ENCODE results near the gene DIAPH1.

The DIAPH1 gene

GRCh38 chr5:141640698-141641097, 21.9 kb upstream of the DIAPH1 start:
- DNase-seq (ENCODE audit: low spot score): no peak
- TF ChIP-seq CTCF (IDR thresholded peaks at IDR 0.05; ENCODE audit: borderline replicate concordance, control extremely low read depth, extremely low read depth, insufficient read depth, missing control alignments): no peak
- in situ Hi-C loops (cut with MboI; ENCODE audit: low sequenced_read_pairs, unreplicated experiment): no loop called here

GRCh38 chr5:141640051-141640415, 21.2 kb upstream of the DIAPH1 start:
- in situ Hi-C loops (cut with MboI; ENCODE audit: low sequenced_read_pairs, unreplicated experiment): no loop called here
- DNase-seq (ENCODE audit: low spot score): no peak
- TF ChIP-seq CTCF (IDR thresholded peaks at IDR 0.05; ENCODE audit: borderline replicate concordance, control extremely low read depth, extremely low read depth, insufficient read depth, missing control alignments): no peak

GRCh38 chr5:141639357-141640050, 20.7 kb upstream of the DIAPH1 start:
- in situ Hi-C loops (cut with MboI; ENCODE audit: low sequenced_read_pairs, unreplicated experiment): no loop called here
- no peak for DNase-seq (ENCODE audit: low spot score)
- no peak for TF ChIP-seq CTCF (IDR thresholded peaks at IDR 0.05; ENCODE audit: borderline replicate concordance, control extremely low read depth, extremely low read depth, insufficient read depth, missing control alignments)

- in situ Hi-C loops (cut with MboI; ENCODE audit: low sequenced_read_pairs, unreplicated experiment): no loop called here
Measured at GRCh38 chr5:141638771-141639170, 20.0 kb upstream of the DIAPH1 start.

GRCh38 chr5:141637767-141638419, 19.1 kb upstream of the DIAPH1 start:
- peak; percentile 36 for TF ChIP-seq CTCF (IDR thresholded peaks at IDR 0.05; ENCODE audit: borderline replicate concordance, control extremely low read depth, extremely low read depth, insufficient read depth, missing control alignments)
- in situ Hi-C loops (cut with MboI; ENCODE audit: low sequenced_read_pairs, unreplicated experiment): no loop called here
- peak; percentile 74 for DNase-seq (ENCODE audit: low spot score)

More at GRCh38 chr5:141638771-141639170, 20.0 kb upstream of the DIAPH1 start:
- no peak for DNase-seq (ENCODE audit: low spot score)
- no peak for TF ChIP-seq CTCF (IDR thresholded peaks at IDR 0.05; ENCODE audit: borderline replicate concordance, control extremely low read depth, extremely low read depth, insufficient read depth, missing control alignments)

- TF ChIP-seq CTCF (IDR thresholded peaks at IDR 0.05; ENCODE audit: borderline replicate concordance, control extremely low read depth, extremely low read depth, insufficient read depth, missing control alignments): no peak
- peak; percentile 53 for DNase-seq (ENCODE audit: low spot score)
- in situ Hi-C loops (cut with MboI; ENCODE audit: low sequenced_read_pairs, unreplicated experiment): no loop called here
Measured at GRCh38 chr5:141637123-141637766, 18.4 kb upstream of the DIAPH1 start.
